Measurements from ENCODE around the gene KRT9.
A peak's percentile ranks its signal among the peaks of the same experiment; 100 is the strongest.

KRT9 gene

DNA sequence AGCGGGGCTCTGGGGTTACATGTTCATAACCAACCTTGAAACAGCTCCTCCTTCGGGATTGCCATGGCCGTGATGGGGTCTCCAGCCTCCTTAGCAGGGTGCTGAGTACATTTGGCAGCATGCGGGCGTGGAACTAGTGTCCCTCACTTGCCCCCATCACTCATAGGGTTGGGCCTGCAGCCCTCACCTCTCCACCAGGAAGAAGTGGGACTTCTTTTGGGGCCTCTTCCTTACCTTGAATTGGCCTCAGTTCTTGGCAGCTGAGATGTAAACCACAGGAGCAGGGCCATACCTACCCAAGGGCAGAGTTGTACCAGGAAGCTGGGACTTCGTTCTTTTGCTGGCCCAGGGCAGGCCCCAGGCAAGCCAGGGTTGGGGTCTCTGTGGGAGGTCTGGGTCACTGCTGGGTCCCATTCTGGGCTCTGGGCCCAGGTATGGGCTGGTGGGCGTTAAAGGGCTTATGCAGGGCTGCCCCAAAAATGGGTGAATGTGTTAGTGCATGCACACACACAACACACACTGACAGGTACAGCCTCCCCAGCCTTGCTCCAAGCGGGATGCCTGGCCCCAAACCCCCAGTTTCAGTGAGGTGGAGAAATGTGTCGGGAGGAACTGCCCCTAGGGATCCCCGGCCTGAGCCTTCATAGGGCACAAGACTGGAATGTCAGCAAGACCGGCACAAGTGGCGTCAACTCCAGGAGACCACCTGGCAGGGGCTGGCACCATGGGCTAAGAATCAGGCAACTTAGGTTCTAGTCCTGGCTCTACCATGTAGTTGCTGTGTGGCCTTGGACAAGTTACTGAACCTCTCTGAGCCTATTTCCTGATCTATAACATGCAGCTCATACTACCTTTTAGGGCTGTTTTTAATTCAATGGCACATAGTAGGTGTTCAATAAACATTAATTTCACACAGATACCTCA is 49.3 kb downstream of the KRT9 start:
- H3K27ac ChIP-seq (ENCODE audit: low read depth, low read length): peak overlapping the region; percentile 27; the same call in 1 of the 2 replicates

DNA sequence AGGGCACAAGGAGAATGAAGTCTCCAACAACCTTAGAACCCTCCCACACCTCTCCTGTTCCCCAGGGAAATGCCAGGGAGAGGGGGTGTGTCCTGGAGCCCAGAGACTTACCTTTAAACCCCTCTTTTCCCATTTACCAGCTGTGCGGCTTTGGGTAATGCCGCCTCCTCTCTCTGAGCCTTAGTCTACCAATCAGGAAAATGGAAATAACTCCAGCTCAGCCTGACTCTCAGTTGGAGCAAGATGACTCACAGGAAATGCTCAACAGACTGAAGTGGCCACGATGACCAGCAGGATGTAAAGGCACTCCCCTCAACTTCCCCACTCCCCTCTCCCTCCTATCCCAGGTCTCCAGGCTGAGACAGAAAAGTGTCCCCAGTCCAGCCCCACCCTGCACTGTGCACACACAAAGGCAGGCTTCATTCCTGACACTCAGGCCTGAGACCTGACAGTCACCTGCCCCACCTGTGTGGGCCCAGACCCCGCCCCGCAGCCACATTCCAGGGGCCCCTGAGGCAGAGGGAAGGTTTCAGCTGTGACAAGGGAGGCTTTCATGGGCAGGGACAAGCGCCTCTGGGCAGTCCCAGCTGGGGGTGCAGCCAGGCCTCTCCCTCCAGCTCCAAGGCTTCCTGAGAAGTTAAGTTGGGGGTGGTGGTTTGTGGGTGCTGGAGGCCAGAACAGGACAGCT is 50.1 kb downstream of the KRT9 start:
- Histone ChIP-seq H3K4me1 (ENCODE audit: control insufficient read depth, insufficient read depth, low read length) (peaks cover 37% of the 10 kb centered on the region), H3K27ac (ENCODE audit: low read depth, low read length) (peak overlapping the region; percentile 27; the same call in 1 of the 2 replicates), H3K9ac (ENCODE audit: low read length) (peak overlapping the region; percentile 19), H3K36me3 (ENCODE audit: control insufficient read depth, insufficient read depth, low read length) (peaks cover 28% of the 10 kb centered on the region), H3K27me3 (ENCODE audit: control insufficient read depth, insufficient read depth, low read length) (no peaks in the 10 kb centered on the region), H3K4me3 (ENCODE audit: low read depth, low read length) (no peak overlapping the region), H3K9me3 (ENCODE audit: control insufficient read depth, insufficient read depth, low read depth, low read length) (no peaks in the 10 kb centered on the region)

More for the DNA sequence above, 49.3 kb downstream of the KRT9 start:
- H3K36me3 ChIP-seq (ENCODE audit: control insufficient read depth, insufficient read depth, low read length): peaks cover 28% of the 10 kb centered on the region
- H3K9ac ChIP-seq (ENCODE audit: low read length): peak overlapping the region; percentile 30
- H3K4me1 ChIP-seq (ENCODE audit: control insufficient read depth, insufficient read depth, low read length): peaks cover 33% of the 10 kb centered on the region
- H3K27me3 ChIP-seq (ENCODE audit: control insufficient read depth, insufficient read depth, low read length): no peaks in the 10 kb centered on the region
- H3K4me3 ChIP-seq (ENCODE audit: low read depth, low read length): no peak overlapping the region
- no peaks in the 10 kb centered on the region for H3K9me3 ChIP-seq (ENCODE audit: control insufficient read depth, insufficient read depth, low read depth, low read length)

DNA sequence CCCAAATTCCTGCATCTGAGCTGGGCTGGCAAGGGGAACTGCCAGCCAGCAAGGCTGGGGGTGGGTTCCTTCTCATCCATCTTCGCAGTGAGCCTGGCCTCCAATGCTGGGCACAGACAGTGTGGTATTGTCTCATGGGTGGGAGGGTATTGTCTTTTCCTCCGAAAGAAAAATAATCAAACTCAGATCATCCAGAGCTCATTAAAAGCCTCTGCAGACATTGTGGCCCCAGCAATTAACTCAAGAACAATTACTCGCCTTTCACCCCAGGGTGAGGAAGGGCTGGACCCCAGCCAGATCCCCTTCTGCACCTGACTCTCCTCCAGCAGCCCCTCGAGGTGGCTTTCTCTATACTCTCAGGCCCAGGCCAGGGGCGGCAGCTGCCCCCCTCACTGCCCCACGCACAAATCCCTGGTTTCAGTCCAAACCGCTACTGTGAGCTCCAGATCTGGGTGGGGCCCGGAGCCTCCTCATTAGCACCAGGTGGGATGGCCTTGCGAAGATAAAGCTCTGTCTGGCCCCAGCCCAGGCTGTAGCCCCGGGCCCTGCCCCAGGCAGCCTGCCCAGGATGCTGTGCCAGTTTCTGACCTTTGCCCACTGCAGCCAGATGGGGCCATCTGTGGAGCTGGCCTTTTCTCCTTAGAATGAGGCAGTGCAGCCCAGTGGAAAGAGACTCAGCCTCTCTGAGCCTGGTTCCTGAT is 50.9 kb downstream of the KRT9 start:
- Histone ChIP-seq H3K4me3 (ENCODE audit: low read depth, low read length) (no peak overlapping the region), H3K36me3 (ENCODE audit: control insufficient read depth, insufficient read depth, low read length) (peaks cover 28% of the 10 kb centered on the region), H3K9ac (ENCODE audit: low read length) (no peak overlapping the region), H3K27ac (ENCODE audit: low read depth, low read length) (no peak overlapping the region), H3K4me1 (ENCODE audit: control insufficient read depth, insufficient read depth, low read length) (peaks cover 37% of the 10 kb centered on the region), H3K9me3 (ENCODE audit: control insufficient read depth, insufficient read depth, low read depth, low read length) (no peaks in the 10 kb centered on the region), H3K27me3 (ENCODE audit: control insufficient read depth, insufficient read depth, low read length) (no peaks in the 10 kb centered on the region)

DNA sequence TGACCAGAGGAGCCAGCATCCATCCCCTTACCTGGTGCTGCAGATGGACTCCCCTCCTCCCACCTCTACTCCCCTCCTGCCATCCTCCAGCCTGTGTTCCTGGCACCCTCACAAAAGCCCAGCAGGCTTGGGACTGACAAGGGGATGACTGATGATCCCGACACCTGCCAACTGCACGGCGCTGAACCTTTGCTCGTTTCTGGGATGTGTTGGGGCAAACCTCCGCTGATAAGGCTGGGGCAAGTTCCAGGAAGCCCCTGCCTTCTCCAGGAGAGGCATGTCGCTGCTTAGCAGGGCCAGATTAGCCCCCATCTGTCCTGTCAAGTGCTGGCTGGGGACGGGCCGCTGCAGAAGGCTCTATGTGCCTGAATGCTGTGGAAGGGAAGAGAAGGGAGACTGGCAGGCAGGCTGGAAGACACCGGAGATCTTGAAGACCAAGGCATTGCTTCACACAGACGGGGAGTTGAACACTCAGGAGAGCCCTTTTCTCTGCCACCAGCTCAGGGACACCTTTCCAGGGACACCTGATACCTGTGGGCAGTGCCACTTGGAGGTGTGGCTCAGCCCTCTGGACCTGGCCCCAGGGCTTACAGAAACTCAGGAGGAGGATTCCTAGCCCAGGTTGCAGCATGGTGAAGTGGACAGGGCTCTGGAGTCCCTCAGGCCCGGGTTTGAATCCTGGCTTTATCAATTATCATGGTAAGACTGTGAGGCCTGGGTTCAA is 52.2 kb downstream of the KRT9 start:
- H3K27me3 ChIP-seq (ENCODE audit: control insufficient read depth, insufficient read depth, low read length): no peaks in the 10 kb centered on the region
- H3K4me3 ChIP-seq (ENCODE audit: low read depth, low read length): no peak overlapping the region
- no peaks in the 10 kb centered on the region for H3K9me3 ChIP-seq (ENCODE audit: control insufficient read depth, insufficient read depth, low read depth, low read length)
- H3K27ac ChIP-seq (ENCODE audit: low read depth, low read length): no peak overlapping the region
- H3K36me3 ChIP-seq (ENCODE audit: control insufficient read depth, insufficient read depth, low read length): peaks cover 21% of the 10 kb centered on the region
- H3K4me1 ChIP-seq (ENCODE audit: control insufficient read depth, insufficient read depth, low read length): peaks cover 37% of the 10 kb centered on the region
- no peak overlapping the region for H3K9ac ChIP-seq (ENCODE audit: low read length)

DNA sequence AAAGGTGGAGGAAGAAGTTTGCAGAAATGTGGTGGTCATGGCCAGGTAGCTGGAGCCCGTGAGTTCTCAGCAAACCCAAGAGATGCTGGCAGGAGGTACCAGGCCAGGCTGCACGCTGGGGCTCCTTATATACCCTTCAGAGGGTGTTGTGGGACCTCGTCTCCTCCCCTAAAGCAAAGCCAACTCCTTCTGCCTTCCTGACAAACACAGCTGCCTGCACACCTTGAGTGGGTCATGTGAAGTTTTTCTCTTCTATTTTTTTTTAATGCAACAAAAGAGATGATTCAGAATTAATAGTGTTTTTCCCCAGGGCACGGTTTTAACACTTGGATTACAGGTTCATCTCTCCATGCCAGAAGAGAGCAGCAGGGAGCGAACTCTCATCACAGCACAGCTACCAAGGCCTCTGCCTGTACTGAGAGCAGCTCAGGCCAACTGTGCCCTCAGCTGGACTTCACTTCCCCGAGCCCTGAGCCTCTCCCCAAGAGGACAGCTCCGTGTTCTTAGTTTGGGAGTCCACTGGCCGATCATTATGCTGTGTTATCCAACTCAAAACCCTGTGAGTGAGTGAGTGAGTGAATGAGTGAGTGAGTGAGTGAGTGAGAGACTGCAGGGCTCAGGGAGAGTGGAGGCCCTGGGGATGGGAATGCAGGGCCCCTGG is 52.9 kb downstream of the KRT9 start, which contains the start of gene KRT15:
Gene KRT15, minus strand, starts transcription at position 102 of the 661 bp plus-strand sequence. Its CDS starts 63 bp downstream, at position 39.
- Histone ChIP-seq H3K27ac (ENCODE audit: low read depth, low read length) (no peak within 1 kb of the TSS), H3K9me3 (ENCODE audit: control insufficient read depth, insufficient read depth, low read depth, low read length) (no peaks in the 10 kb centered on the region), H3K9ac (ENCODE audit: low read length) (no peak within 1 kb of the TSS), H3K27me3 (ENCODE audit: control insufficient read depth, insufficient read depth, low read length) (no peaks in the 10 kb centered on the region), H3K4me3 (ENCODE audit: low read depth, low read length) (no peak within 1 kb of the TSS), H3K36me3 (ENCODE audit: control insufficient read depth, insufficient read depth, low read length) (peaks cover 14% of the 10 kb centered on the region), H3K4me1 (ENCODE audit: control insufficient read depth, insufficient read depth, low read length) (peaks cover 37% of the 10 kb centered on the region)

DNA sequence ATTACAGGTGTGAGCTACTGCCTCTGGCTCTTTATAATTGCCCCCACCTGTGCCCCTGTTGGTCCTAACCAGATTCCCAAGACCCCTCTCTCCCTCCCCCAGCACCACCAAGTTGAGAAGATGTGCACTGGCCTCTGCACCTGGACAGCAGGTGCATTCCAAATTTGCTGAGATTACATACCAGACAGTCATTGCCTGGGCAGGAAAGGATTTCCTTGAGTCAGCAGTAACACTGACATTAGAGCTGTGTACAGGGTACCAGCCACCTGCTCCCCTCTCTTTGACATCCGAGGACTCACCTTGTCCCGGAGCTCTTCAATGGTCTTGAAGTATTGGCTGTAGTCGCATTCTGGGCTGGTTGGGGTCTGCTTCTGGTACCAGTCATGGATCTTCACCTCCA is 53.8 kb downstream of the KRT9 start:
- H3K36me3 ChIP-seq (ENCODE audit: control insufficient read depth, insufficient read depth, low read length): peaks cover 5% of the 10 kb centered on the region
- H3K4me3 ChIP-seq (ENCODE audit: low read depth, low read length): no peak overlapping the region
- peaks cover 37% of the 10 kb centered on the region for H3K4me1 ChIP-seq (ENCODE audit: control insufficient read depth, insufficient read depth, low read length)
- H3K9ac ChIP-seq (ENCODE audit: low read length): no peak overlapping the region
- H3K9me3 ChIP-seq (ENCODE audit: control insufficient read depth, insufficient read depth, low read depth, low read length): no peaks in the 10 kb centered on the region
- no peak overlapping the region for H3K27ac ChIP-seq (ENCODE audit: low read depth, low read length)
- no peaks in the 10 kb centered on the region for H3K27me3 ChIP-seq (ENCODE audit: control insufficient read depth, insufficient read depth, low read length)

DNA sequence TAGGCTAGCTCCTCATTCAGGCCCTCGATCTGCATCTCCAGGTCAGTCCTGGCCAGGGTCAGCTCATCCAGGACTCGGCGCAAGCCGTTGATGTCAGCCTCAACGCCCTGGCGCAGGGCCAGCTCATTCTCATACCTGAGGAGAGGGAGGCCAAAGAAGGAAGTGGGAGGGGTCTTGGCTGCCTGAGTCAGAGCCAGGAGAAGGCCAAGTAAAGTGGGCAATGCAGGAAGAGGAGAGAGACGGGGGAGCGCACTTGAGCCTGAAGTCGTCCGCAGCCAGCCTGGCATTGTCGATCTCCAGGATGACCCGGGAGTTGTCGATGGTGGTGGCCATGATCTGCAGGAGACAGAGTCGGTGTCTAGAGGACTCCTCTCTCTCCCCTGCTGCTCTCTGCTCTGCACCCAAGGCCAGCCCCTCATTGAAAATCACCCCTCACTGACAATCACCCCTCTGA is 55.0 kb downstream of the KRT9 start:
- H3K27me3 ChIP-seq (ENCODE audit: control insufficient read depth, insufficient read depth, low read length): no peaks in the 10 kb centered on the region
- no peak overlapping the region for H3K9ac ChIP-seq (ENCODE audit: low read length)
- peaks cover 26% of the 10 kb centered on the region for H3K4me1 ChIP-seq (ENCODE audit: control insufficient read depth, insufficient read depth, low read length)
- no peak overlapping the region for H3K27ac ChIP-seq (ENCODE audit: low read depth, low read length)
- no peak overlapping the region for H3K4me3 ChIP-seq (ENCODE audit: low read depth, low read length)
- no peaks in the 10 kb centered on the region for H3K9me3 ChIP-seq (ENCODE audit: control insufficient read depth, insufficient read depth, low read depth, low read length)
- no peaks in the 10 kb centered on the region for H3K36me3 ChIP-seq (ENCODE audit: control insufficient read depth, insufficient read depth, low read length)

DNA sequence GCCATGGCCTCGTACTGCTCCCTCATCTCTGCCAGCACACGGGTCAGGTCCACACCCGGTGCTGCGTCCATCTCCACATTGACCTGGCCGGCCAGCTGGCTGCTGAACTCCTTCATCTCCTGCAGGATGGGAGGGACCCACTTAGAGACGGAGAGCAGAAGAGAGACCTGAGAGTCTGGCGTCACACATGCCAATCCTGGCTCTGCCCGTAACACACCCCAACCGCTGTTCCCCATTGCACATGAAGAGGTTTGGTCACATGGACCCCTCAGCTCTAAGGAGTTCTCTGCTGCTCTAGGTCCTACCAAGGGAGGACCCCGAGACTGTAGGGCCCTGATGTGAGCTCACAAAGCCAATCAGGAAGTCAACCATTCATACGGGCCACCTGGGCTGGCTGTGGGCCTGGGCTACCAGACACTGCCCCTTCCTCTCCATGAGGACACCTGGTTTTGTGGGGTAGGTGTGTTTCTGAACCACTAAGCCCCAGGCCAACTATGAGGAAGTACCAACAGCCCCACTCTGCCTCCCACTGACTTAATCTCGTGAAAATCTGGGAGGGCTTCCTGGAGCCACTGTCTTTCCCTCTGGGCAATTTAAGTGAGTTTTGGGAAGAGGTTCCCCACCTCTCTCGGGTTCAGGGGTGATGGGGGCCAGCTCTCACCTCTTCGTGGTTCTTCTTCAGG is 55.6 kb downstream of the KRT9 start:
- H3K4me3 ChIP-seq (ENCODE audit: low read depth, low read length): no peak overlapping the region
- no peak overlapping the region for H3K27ac ChIP-seq (ENCODE audit: low read depth, low read length)
- no peaks in the 10 kb centered on the region for H3K9me3 ChIP-seq (ENCODE audit: control insufficient read depth, insufficient read depth, low read depth, low read length)
- H3K4me1 ChIP-seq (ENCODE audit: control insufficient read depth, insufficient read depth, low read length): peaks cover 23% of the 10 kb centered on the region
- no peaks in the 10 kb centered on the region for H3K27me3 ChIP-seq (ENCODE audit: control insufficient read depth, insufficient read depth, low read length)
- no peak overlapping the region for H3K9ac ChIP-seq (ENCODE audit: low read length)
- H3K36me3 ChIP-seq (ENCODE audit: control insufficient read depth, insufficient read depth, low read length): no peaks in the 10 kb centered on the region

All from HUES6 (cell line).